Measurements from ENCODE around the gene CDC14A. TPM values are rescaled to one million over a fixed set of nuclear protein-coding genes. Genes with fewer than 3 reads are reported as not detected.

The CDC14A gene
- total and polyA plus RNA-seq, 11 donors, result 1.7 to 8.8 (median 3.5) TPM

- 85 to 87% (median 86%) methylated on average over 4 of the region's 4 CpGs for WGBS, 4 donors
- Histone ChIP-seq H3K27me3 (no peaks in the 10 kb centered on the region), H3K9me3 (no peaks in the 10 kb centered on the region), H3K36me3 (peaks cover 0 to 8% (median 0%) of the 10 kb centered on the region in 9 donors), H3K4me1 (peaks cover 0 to 3% (median 0%) of the 10 kb centered on the region in 12 donors), H3K4me3 (no peak overlapping the region), H3K27ac (no peak overlapping the region)
- TF ChIP-seq POLR2A (IDR thresholded peaks at IDR 0.05) (no peak), CTCF (IDR thresholded peaks at IDR 0.05) (no peak)
- DNase-seq (no peak), ATAC-seq (no peak)
- intact Hi-C loops (cut with DNase I), result loop anchor here in 1 of 10 donors (10.0 kb wide), 1 partner anchor 138 kb away; no protein-coding TSS in a partner anchor
Measured at GRCh38 chr1:100476735-100477290, 124.5 kb downstream of the CDC14A start.

- intact Hi-C loops (cut with DNase I), result loop anchor here in 1 of 10 donors (10.0 kb wide), 1 partner anchor 136 kb away; no protein-coding TSS in a partner anchor
- no peaks in the 10 kb centered on the region for H3K9me3 ChIP-seq
- H3K36me3 ChIP-seq, result peaks cover 0 to 9% (median 0%) of the 10 kb centered on the region in 9 donors
- 84 to 91% (median 88%) methylated on average over 1 of the region's 1 CpG for WGBS, 4 donors
- peaks cover 0 to 3% (median 0%) of the 10 kb centered on the region in 12 donors for H3K4me1 ChIP-seq
- ATAC-seq, result no peak
- no peak for DNase-seq
- H3K27ac ChIP-seq, result no peak overlapping the region
- H3K4me3 ChIP-seq, result no peak overlapping the region
- no peaks in the 10 kb centered on the region for H3K27me3 ChIP-seq
- TF ChIP-seq CTCF (IDR thresholded peaks at IDR 0.05), result no peak
- no peak for TF ChIP-seq POLR2A (IDR thresholded peaks at IDR 0.05)
Measured at GRCh38 chr1:100478816-100479215, 126.5 kb downstream of the CDC14A start.

- H3K9me3 ChIP-seq, result no peaks in the 10 kb centered on the region
- no peaks in the 10 kb centered on the region for H3K27me3 ChIP-seq
- no peak for TF ChIP-seq POLR2A (IDR thresholded peaks at IDR 0.05)
- no peak for TF ChIP-seq CTCF (IDR thresholded peaks at IDR 0.05)
- 94 to 100% (median 98%) methylated on average over 1 of the region's 1 CpG for WGBS, 4 donors
- peaks cover 0 to 14% (median 6%) of the 10 kb centered on the region in 9 donors for H3K36me3 ChIP-seq
- ATAC-seq (no peak), DNase-seq (no peak)
- H3K4me3 ChIP-seq, result no peak overlapping the region
- peaks cover 0 to 2% (median 0%) of the 10 kb centered on the region in 12 donors for H3K4me1 ChIP-seq
- intact Hi-C loops (cut with DNase I), result loop anchor here in 1 of 10 donors (10.0 kb wide), 1 partner anchor 135 kb away; no protein-coding TSS in a partner anchor
- no peak overlapping the region for H3K27ac ChIP-seq
Measured at GRCh38 chr1:100479620-100480338, 127.5 kb downstream of the CDC14A start.

GRCh38 chr1:100481303-100481702, 129.0 kb downstream of the CDC14A start:
- no peak for ATAC-seq
- Histone ChIP-seq H3K27ac (no peak overlapping the region), H3K9me3 (no peaks in the 10 kb centered on the region), H3K4me3 (no peak overlapping the region), H3K27me3 (no peaks in the 10 kb centered on the region), H3K4me1 (no peaks in the 10 kb centered on the region), H3K36me3 (peaks cover 0 to 29% (median 18%) of the 10 kb centered on the region in 9 donors)
- no peak for DNase-seq
- 90 to 96% (median 92%) methylated on average over 2 of the region's 2 CpGs for WGBS, 4 donors
- intact Hi-C loops (cut with DNase I), result no loop called here
- TF ChIP-seq CTCF (IDR thresholded peaks at IDR 0.05) (no peak), POLR2A (IDR thresholded peaks at IDR 0.05) (no peak)

All from heart left ventricle (tissue), 16 donors.